Measurements from ENCODE around the gene NAA10.
A peak's percentile ranks its signal among the peaks of the same experiment; 100 is the strongest.

The NAA10 gene

GRCh38 chrX:153921070-153921469, 13.8 kb downstream of the NAA10 start:
- no peaks in the 10 kb centered on the region for H3K27me3 Mint-ChIP-seq
- no peak overlapping the region for H3K27ac Mint-ChIP-seq
- H3K4me3 Mint-ChIP-seq: no peak overlapping the region
- H3K4me1 Mint-ChIP-seq: peaks cover 27% of the 10 kb centered on the region
- H3K36me3 Mint-ChIP-seq: peaks cover 18% of the 10 kb centered on the region
- H3K9me3 Mint-ChIP-seq: no peaks in the 10 kb centered on the region
- no peak for ATAC-seq

- Mint-ChIP-seq H3K27ac (no peak overlapping the region), H3K36me3 (peaks cover 23% of the 10 kb centered on the region), H3K9me3 (no peaks in the 10 kb centered on the region), H3K4me3 (no peak overlapping the region), H3K27me3 (no peaks in the 10 kb centered on the region), H3K4me1 (peaks cover 27% of the 10 kb centered on the region)
- no peak for ATAC-seq
Observed at GRCh38 chrX:153920546-153920945, 14.3 kb downstream of the NAA10 start.

- no peaks in the 10 kb centered on the region for H3K27me3 Mint-ChIP-seq
- H3K9me3 Mint-ChIP-seq: no peaks in the 10 kb centered on the region
- H3K4me1 Mint-ChIP-seq: peaks cover 20% of the 10 kb centered on the region
- H3K27ac Mint-ChIP-seq: no peak overlapping the region
- no peak overlapping the region for H3K4me3 Mint-ChIP-seq
- peaks cover 23% of the 10 kb centered on the region for H3K36me3 Mint-ChIP-seq
- no peak for ATAC-seq
Observed at GRCh38 chrX:153919281-153919680, 15.6 kb downstream of the NAA10 start.

- no peaks in the 10 kb centered on the region for H3K9me3 Mint-ChIP-seq
- H3K27ac Mint-ChIP-seq: no peak overlapping the region
- ATAC-seq: no peak
- H3K4me1 Mint-ChIP-seq: peaks cover 6% of the 10 kb centered on the region
- no peaks in the 10 kb centered on the region for H3K27me3 Mint-ChIP-seq
- H3K36me3 Mint-ChIP-seq: peaks cover 23% of the 10 kb centered on the region
- no peak overlapping the region for H3K4me3 Mint-ChIP-seq
Observed at GRCh38 chrX:153917869-153918268, 17.0 kb downstream of the NAA10 start.

- Mint-ChIP-seq H3K27me3 (no peaks in the 10 kb centered on the region), H3K9me3 (no peaks in the 10 kb centered on the region), H3K27ac (no peak overlapping the region), H3K4me3 (no peak overlapping the region), H3K4me1 (no peaks in the 10 kb centered on the region), H3K36me3 (peaks cover 27% of the 10 kb centered on the region)
- no peak for ATAC-seq
Observed at GRCh38 chrX:153913701-153914100, 21.1 kb downstream of the NAA10 start.

GRCh38 chrX:153913211-153913610, 21.6 kb downstream of the NAA10 start:
- Mint-ChIP-seq H3K4me1 (no peaks in the 10 kb centered on the region), H3K27me3 (no peaks in the 10 kb centered on the region), H3K4me3 (no peak overlapping the region), H3K36me3 (peaks cover 32% of the 10 kb centered on the region), H3K27ac (no peak overlapping the region), H3K9me3 (no peaks in the 10 kb centered on the region)
- no peak for ATAC-seq

- Mint-ChIP-seq H3K4me3 (no peak overlapping the region), H3K9me3 (no peaks in the 10 kb centered on the region), H3K4me1 (no peaks in the 10 kb centered on the region), H3K36me3 (peaks cover 29% of the 10 kb centered on the region), H3K27me3 (no peaks in the 10 kb centered on the region), H3K27ac (no peak overlapping the region)
- no peak for ATAC-seq
Observed at GRCh38 chrX:153911798-153912197, 23.0 kb downstream of the NAA10 start.

- ATAC-seq: no peak
- no peak overlapping the region for H3K4me3 Mint-ChIP-seq
- H3K36me3 Mint-ChIP-seq: peaks cover 18% of the 10 kb centered on the region
- no peaks in the 10 kb centered on the region for H3K27me3 Mint-ChIP-seq
- H3K27ac Mint-ChIP-seq: no peak overlapping the region
- peaks cover 8% of the 10 kb centered on the region for H3K4me1 Mint-ChIP-seq
- no peaks in the 10 kb centered on the region for H3K9me3 Mint-ChIP-seq
Observed at GRCh38 chrX:153910446-153910845, 24.4 kb downstream of the NAA10 start.

- Mint-ChIP-seq H3K4me1 (peaks cover 10% of the 10 kb centered on the region), H3K4me3 (no peak overlapping the region), H3K27ac (no peak overlapping the region), H3K36me3 (peaks cover 18% of the 10 kb centered on the region), H3K9me3 (no peaks in the 10 kb centered on the region), H3K27me3 (no peaks in the 10 kb centered on the region)
- no peak for ATAC-seq
Observed at GRCh38 chrX:153909980-153910360, 24.9 kb downstream of the NAA10 start.

GRCh38 chrX:153909024-153909979, 25.5 kb downstream of the NAA10 start:
- no peak for ATAC-seq
- Mint-ChIP-seq H3K27me3 (no peaks in the 10 kb centered on the region), H3K4me1 (peaks cover 13% of the 10 kb centered on the region), H3K27ac (no peak overlapping the region), H3K4me3 (no peak overlapping the region), H3K9me3 (no peaks in the 10 kb centered on the region), H3K36me3 (peaks cover 18% of the 10 kb centered on the region)

- Mint-ChIP-seq H3K27me3 (no peaks in the 10 kb centered on the region), H3K4me1 (peaks cover 22% of the 10 kb centered on the region), H3K36me3 (peaks cover 18% of the 10 kb centered on the region), H3K4me3 (no peak overlapping the region), H3K27ac (no peak overlapping the region), H3K9me3 (no peaks in the 10 kb centered on the region)
- ATAC-seq: no peak
Observed at GRCh38 chrX:153908219-153908860, 26.5 kb downstream of the NAA10 start.

- Mint-ChIP-seq H3K36me3 (peaks cover 18% of the 10 kb centered on the region), H3K4me1 (peaks cover 31% of the 10 kb centered on the region), H3K9me3 (no peaks in the 10 kb centered on the region), H3K27me3 (no peaks in the 10 kb centered on the region), H3K4me3 (no peak overlapping the region), H3K27ac (no peak overlapping the region)
- ATAC-seq: no peak
Observed at GRCh38 chrX:153907456-153907855, 27.4 kb downstream of the NAA10 start.

GRCh38 chrX:153906126-153906917, 28.5 kb downstream of the NAA10 start:
- Mint-ChIP-seq H3K27me3 (no peaks in the 10 kb centered on the region), H3K27ac (peak overlapping the region; percentile 24), H3K36me3 (peaks cover 11% of the 10 kb centered on the region), H3K4me3 (no peak overlapping the region), H3K9me3 (no peaks in the 10 kb centered on the region), H3K4me1 (peaks cover 43% of the 10 kb centered on the region)
- ATAC-seq: no peak

- no peak for ATAC-seq
- H3K9me3 Mint-ChIP-seq: no peaks in the 10 kb centered on the region
- H3K4me3 Mint-ChIP-seq: no peak overlapping the region
- H3K36me3 Mint-ChIP-seq: peaks cover 11% of the 10 kb centered on the region
- H3K27me3 Mint-ChIP-seq: no peaks in the 10 kb centered on the region
- H3K27ac Mint-ChIP-seq: no peak overlapping the region
- H3K4me1 Mint-ChIP-seq: peaks cover 50% of the 10 kb centered on the region
Observed at GRCh38 chrX:153905481-153906095, 29.2 kb downstream of the NAA10 start.

All from stimulated activated memory B cell treated with anti-CD40 and anti-IgM and Interleukin-4, amounts not matched to agents 10 μg/mL and 1 μg/mL and 100 μg/mL, for 72 hours (primary cell).